ENCODE measurements around the gene ABI3BP. TPM values are rescaled to one million over a fixed set of nuclear protein-coding genes. Genes with fewer than 3 reads are reported as not detected.

The ABI3BP gene
- polyA plus RNA-seq, 1 of the 3 experiments (the other 2 are of a cell fraction) = 8.4 TPM

- no peaks in the 10 kb centered on the region for H4K20me1 ChIP-seq (ENCODE audit: insufficient read depth)
- no peak for DNase-seq
- H3K9me3 ChIP-seq = no peaks in the 10 kb centered on the region
- no peak overlapping the region for H3K27ac ChIP-seq (ENCODE audit: low read depth in 2 of 2, low read length in 1 of 2)
- no peak overlapping the region for H3K4me2 ChIP-seq
- TF ChIP-seq SIN3A (IDR thresholded peaks at IDR 0.05; ENCODE audit: borderline replicate concordance, low read depth, low read length) = no peak
- TF ChIP-seq MAX (IDR thresholded peaks at IDR 0.05; ENCODE audit: low read depth) = no peak
- TF ChIP-seq EP300 (IDR thresholded peaks at IDR 0.05; ENCODE audit: borderline replicate concordance in 1 of 2, low read depth in 1 of 2, low read length in 1 of 2) = no peak
- no peak for TF ChIP-seq RAD21 (IDR thresholded peaks at IDR 0.05; ENCODE audit: low read length)
- no peak for TF ChIP-seq POLR2AphosphoS5 (IDR thresholded peaks at IDR 0.05; ENCODE audit: low read depth, low read length)
- TF ChIP-seq JUND (IDR thresholded peaks at IDR 0.05) = no peak
- no peak for TF ChIP-seq CHD2 (IDR thresholded peaks at IDR 0.05; ENCODE audit: low read length, partially characterized antibody)
- TF ChIP-seq FOSL2 (IDR thresholded peaks at IDR 0.05; ENCODE audit: borderline replicate concordance, low read depth) = no peak
- TF ChIP-seq REST (IDR thresholded peaks at IDR 0.05; ENCODE audit: low read depth, low read length) = no peak
- no peak for TF ChIP-seq EZH2phosphoT487 (IDR thresholded peaks at IDR 0.05; ENCODE audit: borderline replicate concordance, low read depth)
- TF ChIP-seq FOXM1 (IDR thresholded peaks at IDR 0.05; ENCODE audit: low read depth) = no peak
- no peak for TF ChIP-seq RFX5 (IDR thresholded peaks at IDR 0.05; ENCODE audit: low read length)
- no peak overlapping the region for H3K9ac ChIP-seq
- H3F3A ChIP-seq (replicated peaks; ENCODE audit: insufficient read depth) = no peaks in the 10 kb centered on the region
- H3K79me2 ChIP-seq (ENCODE audit: insufficient read depth) = no peaks in the 10 kb centered on the region
- no peaks in the 10 kb centered on the region for H3K9me2 ChIP-seq
- H2AFZ ChIP-seq (ENCODE audit: low read depth) = no peak overlapping the region
- no peaks in the 10 kb centered on the region for H3K27me3 ChIP-seq (ENCODE audit: insufficient read depth)
- no peaks in the 10 kb centered on the region for H3K36me3 ChIP-seq (replicated peaks in 1 of 2; ENCODE audit: control insufficient read depth in 1 of 2, insufficient read depth in 2 of 2, low read length in 1 of 2)
- no peak overlapping the region for H3K4me3 ChIP-seq (ENCODE audit: low read depth in 2 of 2, low read length in 1 of 2)
- CTCF ChIA-PET = no interaction called here
- no peaks in the 10 kb centered on the region for H3K4me1 ChIP-seq (ENCODE audit: control insufficient read depth in 1 of 2, insufficient read depth in 2 of 2, low read depth in 1 of 2, low read length in 1 of 2)
- POLR2A ChIA-PET = no interaction called here
Measured at GRCh38 chr3:100775669-100776068, 217.6 kb downstream of the ABI3BP start.

- Histone ChIP-seq H3K9ac (no peak overlapping the region), H3K27me3 (ENCODE audit: insufficient read depth) (no peaks in the 10 kb centered on the region), H4K20me1 (ENCODE audit: insufficient read depth) (no peaks in the 10 kb centered on the region), H3K27ac (ENCODE audit: low read depth in 2 of 2, low read length in 1 of 2) (no peak overlapping the region), H3K9me3 (no peaks in the 10 kb centered on the region), H3K9me2 (no peaks in the 10 kb centered on the region), H3K4me1 (ENCODE audit: control insufficient read depth in 1 of 2, insufficient read depth in 2 of 2, low read depth in 1 of 2, low read length in 1 of 2) (no peaks in the 10 kb centered on the region), H3K4me3 (ENCODE audit: low read depth in 2 of 2, low read length in 1 of 2) (no peak overlapping the region), H3K36me3 (replicated peaks in 1 of 2; ENCODE audit: control insufficient read depth in 1 of 2, insufficient read depth in 2 of 2, low read length in 1 of 2) (no peaks in the 10 kb centered on the region), H3K79me2 (ENCODE audit: insufficient read depth) (no peaks in the 10 kb centered on the region), H3K4me2 (no peak overlapping the region), H3F3A (replicated peaks; ENCODE audit: insufficient read depth) (no peaks in the 10 kb centered on the region), H2AFZ (ENCODE audit: low read depth) (no peak overlapping the region)
- TF ChIP-seq CTCF (IDR thresholded peaks at IDR 0.05) (no peak), ZBTB33 (IDR thresholded peaks at IDR 0.05; ENCODE audit: borderline replicate concordance, low read depth) (no peak), JUND (IDR thresholded peaks at IDR 0.05) (no peak), RCOR1 (IDR thresholded peaks at IDR 0.05; ENCODE audit: low read length) (no peak), ELF1 (IDR thresholded peaks at IDR 0.05) (no peak), GABPA (IDR thresholded peaks at IDR 0.05; ENCODE audit: low read depth) (no peak), FOSL2 (IDR thresholded peaks at IDR 0.05; ENCODE audit: borderline replicate concordance, low read depth) (no peak), MXI1 (IDR thresholded peaks at IDR 0.05; ENCODE audit: low read depth, low read length) (no peak), FOXJ3 (CRISPR knock-in tag; IDR thresholded peaks at IDR 0.05) (no peak), GATA2 (CRISPR knock-in tag; IDR thresholded peaks at IDR 0.05) (no peak), RFX5 (IDR thresholded peaks at IDR 0.05; ENCODE audit: low read length) (no peak), RXRA (IDR thresholded peaks at IDR 0.05; ENCODE audit: borderline replicate concordance, low read depth) (no peak), EP300 (IDR thresholded peaks at IDR 0.05; ENCODE audit: borderline replicate concordance in 1 of 2, low read depth in 1 of 2, low read length in 1 of 2) (no peak), CHD2 (IDR thresholded peaks at IDR 0.05; ENCODE audit: low read length, partially characterized antibody) (no peak), SIN3A (IDR thresholded peaks at IDR 0.05; ENCODE audit: borderline replicate concordance, low read depth, low read length) (no peak)
- ChIA-PET POLR2A (no interaction called here), CTCF (no interaction called here)
- no peak for DNase-seq
- 93% methylated on average over 3 of the region's 3 CpGs for WGBS (ENCODE audit: low lambda C conversion rate)
Measured at GRCh38 chr3:100775226-100775625, 218.0 kb downstream of the ABI3BP start.
